22Rv1 (cell line): ENCODE data around the gene GINS3.

Experiments used
- H3K27ac ChIP-seq: fragments of 450-650 bp; 2 replicates; pipeline ENCODE4 v1.5.1; 2017
- CTCF ChIP-seq: fragments of 450-650 bp; IDR thresholded peaks from 2 replicates; pipeline ENCODE4 v1.5.1; 2017; ENCODE audit warnings: mild to moderate bottlenecking
- ZFX ChIP-seq: fragments of 450-650 bp; IDR thresholded peaks from 2 replicates; pipeline ENCODE4 v1.6.1; 2017; ENCODE audit warnings: antibody characterized with exemption, borderline replicate concordance

The GINS3 gene

GRCh38 chr16:58451945-58452401 lies 59.7 kb downstream of the GINS3 start:
- no peak for TF ChIP-seq ZFX
- TF ChIP-seq CTCF = no peak
- H3K27ac ChIP-seq = no peak overlapping the region

- no peak overlapping the region for H3K27ac ChIP-seq
- TF ChIP-seq CTCF = no peak
- TF ChIP-seq ZFX = no peak
Observed at GRCh38 chr16:58452640-58453039, 60.4 kb downstream of the GINS3 start.

- TF ChIP-seq CTCF (no peak), ZFX (no peak)
- H3K27ac ChIP-seq = no peak overlapping the region
Observed at GRCh38 chr16:58454178-58454577, 61.9 kb downstream of the GINS3 start.

- H3K27ac ChIP-seq = no peak overlapping the region
Observed at GRCh38 chr16:58454856-58455255, 62.6 kb downstream of the GINS3 start.

More at GRCh38 chr16:58454856-58455255, 62.6 kb downstream of the GINS3 start:
- TF ChIP-seq CTCF (no peak), ZFX (no peak)
